HL-60/S4 (cell line): ENCODE measurements around the gene ITPKB.

Experiments
- in situ Hi-C: fragments of 300-500 bp; cut with MboI; formaldehyde crosslinking; loops from 2 replicates; pipeline ENCODE4 v1.14.3; 2022; ENCODE audit warnings: low sequenced_read_pairs

ITPKB gene

GRCh38 chr1:226588484-226588883 is 150.6 kb downstream of the ITPKB start:
- in situ Hi-C loops, result no loop called here

GRCh38 chr1:226586650-226587422 is 152.2 kb downstream of the ITPKB start:
- in situ Hi-C loops, result no loop called here

- in situ Hi-C loops, result no loop called here
Observed at GRCh38 chr1:226586116-226586515, 153.0 kb downstream of the ITPKB start.

- in situ Hi-C loops, result no loop called here
Observed at GRCh38 chr1:226584164-226584563, 154.9 kb downstream of the ITPKB start.

- in situ Hi-C loops, result no loop called here
Observed at GRCh38 chr1:226582966-226583365, 156.1 kb downstream of the ITPKB start.
